ENCODE data around the gene MLC1.

Gene MLC1

GRCh38 chr22:50019316-50019715, 65.9 kb downstream of the MLC1 start:
- no peaks in the 10 kb centered on the region for H3K36me3 ChIP-seq
- H3K27me3 ChIP-seq, result peaks cover 83% of the 10 kb centered on the region
- no peak overlapping the region for H3K27ac ChIP-seq
- H3K4me1 ChIP-seq (ENCODE audit: control insufficient read depth in 1 of 2, insufficient read depth in 1 of 2, low read depth in 1 of 2, low read length in 1 of 2), result no peaks in the 10 kb centered on the region
- H3K9me3 ChIP-seq, result no peaks in the 10 kb centered on the region
- no peak for TF ChIP-seq CTCF (IDR thresholded peaks at IDR 0.05)
- H3K4me3 ChIP-seq (ENCODE audit: low read depth in 1 of 2, low read length in 1 of 2), result no peak overlapping the region

- Histone ChIP-seq H3K27ac (no peak overlapping the region), H3K4me3 (ENCODE audit: low read depth in 1 of 2, low read length in 1 of 2) (no peak overlapping the region), H3K9me3 (no peaks in the 10 kb centered on the region), H3K4me1 (ENCODE audit: control insufficient read depth in 1 of 2, insufficient read depth in 1 of 2, low read depth in 1 of 2, low read length in 1 of 2) (no peaks in the 10 kb centered on the region), H3K27me3 (peaks cover 83% of the 10 kb centered on the region), H3K36me3 (no peaks in the 10 kb centered on the region)
- no peak for TF ChIP-seq CTCF (IDR thresholded peaks at IDR 0.05)
These were observed 66.5 kb downstream of the MLC1 start for GRCh38 chr22:50018608-50019285.

DNA sequence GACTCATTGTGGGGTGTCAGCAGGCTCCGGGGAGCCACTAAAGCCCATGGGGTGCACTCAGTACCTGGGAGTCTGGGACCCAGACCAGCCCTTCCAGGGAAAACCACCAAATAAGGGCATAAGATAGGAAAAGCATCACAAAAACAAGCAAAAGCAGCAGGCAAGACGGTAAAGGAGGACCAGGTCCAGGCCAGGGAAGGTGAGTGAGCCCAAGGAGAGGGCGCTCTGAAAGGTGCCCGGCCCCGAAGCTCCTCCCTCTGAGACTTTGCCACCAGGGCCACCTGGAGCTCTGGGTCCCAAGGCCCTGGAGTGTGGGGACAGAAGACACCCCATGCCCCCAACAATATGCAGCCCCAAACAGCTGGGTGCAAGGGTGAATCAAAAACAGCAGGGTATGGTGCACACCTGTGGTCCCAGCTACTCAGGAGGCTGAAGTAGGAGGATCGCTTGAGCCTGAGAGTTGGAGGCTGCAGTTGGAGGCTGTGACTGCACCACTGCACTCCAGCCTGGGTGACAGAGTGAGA, 67.5 kb downstream of the MLC1 start:
- Histone ChIP-seq H3K4me1 (ENCODE audit: control insufficient read depth in 1 of 2, insufficient read depth in 1 of 2, low read depth in 1 of 2, low read length in 1 of 2) (no peaks in the 10 kb centered on the region), H3K36me3 (no peaks in the 10 kb centered on the region), H3K27ac (no peak overlapping the region), H3K4me3 (ENCODE audit: low read depth in 1 of 2, low read length in 1 of 2) (no peak overlapping the region), H3K27me3 (peaks cover 87% of the 10 kb centered on the region), H3K9me3 (no peaks in the 10 kb centered on the region)
- no peak for TF ChIP-seq CTCF (IDR thresholded peaks at IDR 0.05)

GRCh38 chr22:50016988-50017700, 68.1 kb downstream of the MLC1 start:
- H3K27ac ChIP-seq, result no peak overlapping the region
- H3K27me3 ChIP-seq, result peaks cover 87% of the 10 kb centered on the region
- H3K36me3 ChIP-seq, result no peaks in the 10 kb centered on the region
- H3K4me1 ChIP-seq (ENCODE audit: control insufficient read depth in 1 of 2, insufficient read depth in 1 of 2, low read depth in 1 of 2, low read length in 1 of 2), result no peaks in the 10 kb centered on the region
- H3K4me3 ChIP-seq (ENCODE audit: low read depth in 1 of 2, low read length in 1 of 2), result no peak overlapping the region
- no peak for TF ChIP-seq CTCF (IDR thresholded peaks at IDR 0.05)
- no peaks in the 10 kb centered on the region for H3K9me3 ChIP-seq

GRCh38 chr22:50016308-50016987, 68.8 kb downstream of the MLC1 start:
- H3K27me3 ChIP-seq, result peaks cover 92% of the 10 kb centered on the region
- no peak for TF ChIP-seq CTCF (IDR thresholded peaks at IDR 0.05)

More at GRCh38 chr22:50016308-50016987, 68.8 kb downstream of the MLC1 start:
- no peak overlapping the region for H3K27ac ChIP-seq
- no peaks in the 10 kb centered on the region for H3K4me1 ChIP-seq (ENCODE audit: control insufficient read depth in 1 of 2, insufficient read depth in 1 of 2, low read depth in 1 of 2, low read length in 1 of 2)
- no peaks in the 10 kb centered on the region for H3K36me3 ChIP-seq
- no peak overlapping the region for H3K4me3 ChIP-seq (ENCODE audit: low read depth in 1 of 2, low read length in 1 of 2)
- no peaks in the 10 kb centered on the region for H3K9me3 ChIP-seq

All from neutrophil (primary cell).